Inflammatory macrophage treated with lipopolysaccharide for 1 hour (primary cell): ENCODE results near the gene PTPRN2.
A peak's percentile ranks its signal among the peaks of the same experiment; 100 is the strongest.
"Not testable (repeated sequence)": the region's sequence is repeated elsewhere in the genome, so short reads cannot be mapped to it uniquely, and the experiment has no call there.

ENCODE experiments used
- DNase-seq, 2 donors: peaks; one replicate each; pipeline ENCODE4 v3.0.0-alpha.2; 2020 to 2022

PTPRN2 gene

GRCh38 chr7:157862731-157863130, 724.9 kb downstream of the PTPRN2 start:
- DNase-seq, result no peak

DNA sequence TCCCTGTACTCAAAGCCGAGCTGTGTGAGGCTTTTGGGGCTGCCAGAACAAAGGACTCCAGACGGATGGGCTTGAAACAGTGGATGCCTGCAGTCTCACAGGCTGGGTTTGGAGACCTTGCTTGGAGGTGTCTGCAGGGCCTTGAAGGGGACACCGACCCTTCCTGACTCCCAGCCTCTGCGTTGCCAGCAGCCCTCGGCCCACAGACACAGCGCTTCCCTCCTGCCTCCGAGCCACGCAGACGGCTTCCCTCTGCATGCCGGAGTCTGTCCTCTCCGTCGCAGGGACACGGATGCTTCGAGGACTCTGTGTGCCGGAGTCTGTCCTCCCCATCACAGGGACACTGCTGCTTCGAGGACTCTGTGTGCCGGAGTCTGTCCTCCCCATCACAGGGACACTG, 726.1 kb downstream of the PTPRN2 start:
- DNase-seq, result no peak

DNA sequence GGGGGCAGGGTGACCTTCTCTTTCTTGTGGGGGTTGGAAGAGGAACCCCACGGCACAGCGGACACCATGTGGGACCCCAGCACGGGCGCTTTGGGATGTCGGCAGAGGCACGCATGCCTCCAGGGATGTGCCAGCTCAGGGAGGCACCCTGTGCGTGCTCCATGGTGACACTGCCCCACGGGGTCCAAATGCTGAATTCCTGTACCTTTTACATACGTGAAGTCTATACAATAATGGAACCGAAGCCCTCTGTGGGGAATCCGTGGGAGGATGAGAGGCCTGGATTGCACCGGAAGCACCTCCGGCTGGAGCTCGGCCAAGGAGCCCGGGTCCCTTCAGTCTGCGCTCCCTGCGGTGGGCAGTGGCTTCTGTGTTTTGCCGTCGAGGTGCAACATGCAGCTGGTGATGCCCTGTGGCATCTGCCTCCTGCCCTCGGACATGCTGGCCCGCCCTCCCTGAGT, 726.6 kb downstream of the PTPRN2 start:
- DNase-seq, result no peak

GRCh38 chr7:157860406-157860805, 727.2 kb downstream of the PTPRN2 start:
- DNase-seq, result no peak

- DNase-seq, result no peak
These were observed 727.7 kb downstream of the PTPRN2 start for GRCh38 chr7:157859915-157860314.

DNA sequence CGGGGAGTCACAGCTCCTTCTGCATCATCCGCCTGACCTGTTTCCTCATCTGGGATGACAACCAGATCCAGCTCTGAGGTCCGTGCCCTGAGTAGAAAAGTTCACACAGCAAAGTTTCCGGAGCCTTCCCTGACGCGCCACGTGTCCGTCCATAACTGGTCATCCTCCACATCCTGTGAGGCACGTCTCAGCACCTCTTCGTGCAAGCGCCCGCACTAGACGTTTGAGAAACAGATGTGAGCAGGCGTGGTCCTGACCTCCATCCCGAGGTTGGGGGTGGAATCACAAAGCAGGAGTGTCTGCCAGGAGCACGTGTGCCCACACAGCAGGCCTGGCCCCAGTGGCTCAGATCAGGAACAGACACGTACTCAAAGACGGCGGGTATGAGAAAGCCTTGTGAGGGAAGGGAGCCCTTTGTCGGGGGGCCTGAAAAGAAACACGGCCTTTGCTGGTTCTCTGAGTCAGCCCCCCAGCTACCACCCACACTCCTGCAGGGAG, 730.0 kb downstream of the PTPRN2 start:
- DNase-seq, result no peak

DNA sequence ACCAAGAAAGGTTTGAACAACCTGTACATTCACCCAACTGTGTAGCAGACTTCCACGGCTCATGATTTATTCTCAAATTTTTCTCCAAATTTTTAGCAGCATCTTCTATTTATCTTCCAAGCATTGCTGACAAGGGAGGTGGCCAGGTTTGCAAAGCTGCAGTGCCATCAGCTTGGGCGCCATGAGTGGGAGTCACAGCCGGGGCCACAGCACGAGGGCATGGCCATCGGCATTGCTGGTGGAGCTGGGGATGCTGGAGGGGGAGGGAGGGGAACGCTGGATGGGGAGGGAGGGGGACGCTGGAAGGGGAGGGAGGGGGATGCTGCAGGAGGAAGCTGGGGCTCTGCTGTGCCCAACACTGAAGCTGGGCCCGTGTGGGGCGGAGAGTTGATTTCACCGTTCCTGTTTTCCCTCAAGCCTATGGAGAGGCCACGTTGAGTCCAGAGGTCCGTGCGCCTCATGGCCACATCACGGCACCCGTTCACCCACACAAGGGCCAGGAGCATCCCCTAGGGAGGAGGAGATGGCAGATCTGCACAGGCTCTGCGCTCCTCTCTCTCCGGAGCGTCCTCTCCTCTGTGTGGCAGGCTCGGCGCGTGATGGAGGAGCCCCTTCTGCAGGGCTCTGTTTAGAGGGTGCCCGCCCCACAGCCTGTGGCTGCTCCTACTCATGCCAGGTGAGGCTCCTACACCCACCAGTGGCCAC, 730.6 kb downstream of the PTPRN2 start:
- no peak for DNase-seq

DNA sequence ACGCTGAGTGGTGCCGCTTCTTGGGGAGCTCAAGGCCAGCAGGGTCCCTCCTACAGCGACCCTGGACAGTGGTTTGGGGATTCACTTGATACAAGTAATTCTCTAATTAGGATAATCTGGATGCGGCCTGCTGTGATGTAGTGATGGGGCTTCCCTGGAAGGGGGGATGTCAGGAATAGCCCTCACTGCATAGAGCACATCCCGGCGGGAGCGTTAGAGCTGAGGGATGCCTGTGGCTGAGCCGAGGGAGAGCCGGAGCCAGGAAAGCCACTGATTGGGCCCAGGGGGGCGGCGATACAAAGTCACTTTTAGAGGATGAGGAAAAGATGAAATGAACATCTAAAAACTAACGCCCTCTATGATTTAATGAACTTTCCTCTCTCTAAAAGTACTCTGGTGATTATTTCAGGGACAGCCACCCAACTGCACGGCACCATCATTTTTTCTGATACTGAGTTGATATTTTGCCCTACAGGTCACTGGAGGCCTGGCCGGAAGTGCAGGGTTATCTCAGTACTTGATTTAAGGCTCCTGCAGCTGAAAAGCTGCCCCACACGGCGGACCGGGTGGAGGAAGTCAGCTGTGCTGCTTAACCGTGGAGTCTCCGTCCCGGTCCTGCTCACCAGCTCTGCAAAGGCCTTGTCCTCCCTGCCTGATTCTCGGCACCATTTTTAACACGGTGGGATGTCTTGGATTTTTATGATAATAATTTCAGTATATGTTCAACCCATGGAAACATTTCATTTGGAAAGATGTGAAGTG, 732.0 kb downstream of the PTPRN2 start:
- DNase-seq, result peak; percentile 34 to 42

DNA sequence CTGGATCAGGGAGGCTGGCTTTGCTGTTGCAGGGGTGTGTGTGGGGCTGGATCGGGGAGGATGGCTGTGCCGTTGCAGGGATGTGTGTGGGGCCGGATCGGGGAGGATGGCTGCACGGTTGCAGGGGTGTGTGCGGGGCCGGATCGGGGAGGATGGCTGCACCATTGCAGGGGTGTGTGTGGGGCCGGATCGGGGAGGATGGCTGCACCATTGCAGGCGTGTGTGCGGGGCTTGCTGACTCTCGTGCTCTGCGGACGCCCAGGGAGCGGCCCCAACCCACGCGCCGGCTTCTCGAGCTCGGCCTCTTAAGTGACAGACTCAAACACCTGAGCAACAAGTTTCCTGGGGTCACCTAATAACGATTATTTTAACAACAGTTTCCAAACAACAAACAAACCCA, 732.6 kb downstream of the PTPRN2 start:
- no peak for DNase-seq

- peak; percentile 97 to 100 for DNase-seq
These were observed 733.3 kb downstream of the PTPRN2 start for GRCh38 chr7:157854066-157854891.

DNA sequence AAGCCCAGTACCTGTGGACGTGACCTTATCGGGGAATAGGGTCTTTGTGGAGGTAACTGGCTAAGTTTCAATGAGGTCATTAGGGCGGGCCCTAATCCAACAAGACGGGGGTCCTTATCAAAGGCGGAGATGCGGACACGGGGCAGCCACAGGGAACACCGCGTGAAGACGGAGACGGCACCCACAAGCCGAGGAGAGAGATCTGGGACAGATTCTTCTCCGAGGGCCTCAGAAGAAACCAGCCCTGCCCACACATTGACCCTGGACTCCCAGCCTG, 733.9 kb downstream of the PTPRN2 start:
- no peak for DNase-seq

DNA sequence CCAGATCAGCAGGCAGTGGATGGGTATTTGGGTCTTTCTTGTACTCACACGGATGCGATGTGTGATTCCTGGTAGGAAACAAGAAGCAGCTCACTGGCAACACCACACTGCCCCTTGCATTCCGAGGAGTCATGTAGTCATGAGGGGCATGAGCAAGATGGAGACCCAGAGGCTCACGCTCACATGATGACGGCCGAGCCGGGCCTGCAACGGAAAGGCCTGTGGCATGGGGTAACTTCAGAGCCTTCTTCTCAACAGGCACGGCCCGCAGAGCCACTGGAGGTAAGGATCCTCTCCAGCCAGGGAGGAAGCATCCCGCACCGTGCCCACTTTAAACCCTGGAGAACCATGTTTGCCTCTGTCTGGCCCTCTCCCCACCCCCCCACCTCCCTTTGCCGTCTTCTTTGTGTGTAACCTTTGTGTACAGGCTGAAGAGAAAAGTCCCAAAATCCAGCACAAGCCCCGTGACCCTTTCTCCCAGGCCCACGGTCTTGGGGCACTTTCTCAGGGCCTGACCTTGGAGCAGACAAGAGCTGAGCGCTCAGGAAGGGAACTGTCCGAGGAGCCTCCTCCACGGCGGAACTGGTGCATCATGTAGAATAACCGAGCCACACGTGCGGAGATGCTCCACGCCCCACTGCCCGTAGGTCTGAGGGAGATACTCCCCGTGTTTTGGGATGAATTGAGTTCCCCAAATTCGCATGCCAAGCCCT, 734.4 kb downstream of the PTPRN2 start:
- DNase-seq, result peak in 1 of 2 donors; percentile 48

DNA sequence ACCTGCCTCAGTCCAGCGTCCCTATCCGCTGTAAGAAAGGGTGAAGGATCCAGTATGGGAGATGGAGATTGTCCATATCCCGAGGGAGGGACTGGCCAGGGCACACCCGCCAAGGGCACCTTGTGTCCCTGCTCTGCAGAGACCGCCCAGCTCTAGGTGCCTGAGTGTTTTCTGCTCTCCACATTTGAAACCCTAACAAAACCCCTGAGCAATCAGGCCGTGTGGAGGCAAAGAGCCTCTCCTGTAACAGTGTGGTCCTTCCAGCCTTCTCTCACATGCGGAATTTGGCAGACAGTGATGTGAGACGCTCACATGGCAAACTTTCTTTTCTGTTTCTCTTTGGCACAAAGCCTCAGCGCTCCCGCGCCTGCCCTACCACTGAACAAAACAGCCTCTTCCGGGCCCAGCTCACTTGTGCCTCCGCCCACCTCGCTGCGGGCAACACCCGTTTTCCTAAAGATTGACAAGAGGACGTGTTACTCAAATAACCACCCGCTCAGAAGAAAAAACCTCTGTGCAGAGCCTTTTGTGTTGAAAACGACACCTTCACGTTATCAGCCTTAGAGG, 736.0 kb downstream of the PTPRN2 start:
- DNase-seq, result peak; percentile 85 to 91

- no peak for DNase-seq
These were observed 736.9 kb downstream of the PTPRN2 start for GRCh38 chr7:157850481-157851444.

- DNase-seq, result no peak
These were observed 737.9 kb downstream of the PTPRN2 start for GRCh38 chr7:157849726-157850125.

DNA sequence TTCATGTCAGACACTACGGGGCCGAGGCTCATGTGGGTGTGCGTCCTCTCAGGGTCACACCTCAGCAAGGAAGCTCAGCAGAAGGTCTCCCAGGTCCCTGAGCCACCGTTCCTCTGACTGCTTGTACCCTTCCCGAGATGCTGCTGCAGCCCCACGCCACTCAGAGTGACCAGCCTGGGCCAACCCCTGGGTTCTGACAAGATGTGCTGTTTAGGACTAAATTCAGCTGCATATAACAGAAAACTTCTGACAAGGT, 738.4 kb downstream of the PTPRN2 start:
- DNase-seq, result no peak

- DNase-seq, result no peak
These were observed 738.9 kb downstream of the PTPRN2 start for GRCh38 chr7:157848508-157849340.

GRCh38 chr7:157847756-157848487, 739.7 kb downstream of the PTPRN2 start:
- not testable (repeated sequence) for DNase-seq

- DNase-seq, result not testable (repeated sequence)
These were observed 740.9 kb downstream of the PTPRN2 start for GRCh38 chr7:157846746-157847145.

GRCh38 chr7:157846271-157846670, 741.4 kb downstream of the PTPRN2 start:
- peak in 1 of 2 donors; percentile 38 for DNase-seq
